ENCODE measurements around the gene MRPS34.
"Not testable (repeated sequence)": the region's sequence is repeated elsewhere in the genome, so short reads cannot be mapped to it uniquely, and the experiment has no call there.

Gene MRPS34

GRCh38 chr16:1772908-1773702 is at the start of gene MRPS34:
TSS of gene MRPS34 (minus strand) at chr16:1773134. CDS start at chr16:1773119, 15 bp downstream.
- DNase-seq, result peak; percentile 6

GRCh38 chr16:1821861-1822611 is 49.1 kb upstream of the MRPS34 start:
- no peak for DNase-seq

- no peak for DNase-seq
Measured at GRCh38 chr16:1820946-1821290, 48.0 kb upstream of the MRPS34 start.

- no peak for DNase-seq
Measured at GRCh38 chr16:1820096-1820945, 47.4 kb upstream of the MRPS34 start.

- DNase-seq, result no peak
Measured at GRCh38 chr16:1819611-1820010, 46.7 kb upstream of the MRPS34 start.

- DNase-seq, result no peak
Measured at GRCh38 chr16:1818873-1819525, 46.1 kb upstream of the MRPS34 start.

- no peak for DNase-seq
Measured at GRCh38 chr16:1818204-1818872, 45.4 kb upstream of the MRPS34 start.

- no peak for DNase-seq
Measured at GRCh38 chr16:1817716-1818115, 44.8 kb upstream of the MRPS34 start.

- DNase-seq, result no peak
Measured at GRCh38 chr16:1817276-1817589, 44.3 kb upstream of the MRPS34 start.

- no peak for DNase-seq
Measured at GRCh38 chr16:1816396-1817275, 43.7 kb upstream of the MRPS34 start.

- DNase-seq, result no peak
Measured at GRCh38 chr16:1815461-1815860, 42.5 kb upstream of the MRPS34 start.

GRCh38 chr16:1812732-1813163 is 39.8 kb upstream of the MRPS34 start:
- DNase-seq, result peak; percentile 33

GRCh38 chr16:1810536-1810935 is 37.6 kb upstream of the MRPS34 start:
- DNase-seq, result no peak

GRCh38 chr16:1810106-1810505 is 37.2 kb upstream of the MRPS34 start:
- no peak for DNase-seq

GRCh38 chr16:1809281-1809801 is 36.4 kb upstream of the MRPS34 start:
- no peak for DNase-seq

GRCh38 chr16:1808691-1809090 is 35.8 kb upstream of the MRPS34 start:
- no peak for DNase-seq

GRCh38 chr16:1807626-1808025 is 34.7 kb upstream of the MRPS34 start:
- DNase-seq, result no peak

GRCh38 chr16:1800701-1801100 is 27.8 kb upstream of the MRPS34 start:
- no peak for DNase-seq

GRCh38 chr16:1799263-1799662 is 26.3 kb upstream of the MRPS34 start:
- not testable (repeated sequence) for DNase-seq

GRCh38 chr16:1794908-1795666 is 22.2 kb upstream of the MRPS34 start:
- DNase-seq, result no peak

Data from NCI-H524 treated with DMSO at 0.1 percent for 48 hours (cell line).